Large intestine (tissue), 3 donors: ENCODE data around the gene RAB3B. TPM values are rescaled to one million over a fixed set of nuclear protein-coding genes. Genes with fewer than 3 reads are reported as not detected.
A peak's percentile ranks its signal among the peaks of the same experiment; 100 is the strongest.

Experiments
- DNase-seq, 2 donors: peaks; one replicate each; pipeline versions ENCODE4 v3.0.0 to v3.0.0-alpha.2; 2013
- H3K27ac ChIP-seq: one replicate; pipeline ENCODE4 v1.5.1; 2013; ENCODE audit warnings: low read length
- H3K27me3 ChIP-seq: 2 replicates; pipeline ENCODE4 v1.6.1; 2013; ENCODE audit warnings: low read length; ENCODE audit not compliant: control insufficient read depth, insufficient read depth
- H3K36me3 ChIP-seq: 2 replicates; pipeline ENCODE4 v1.6.1; 2013; ENCODE audit warnings: low read length; ENCODE audit not compliant: control insufficient read depth, insufficient read depth
- H3K4me1 ChIP-seq: one replicate; pipeline ENCODE4 v1.6.1; 2013; ENCODE audit warnings: low read length; ENCODE audit not compliant: control insufficient read depth, insufficient read depth
- H3K4me3 ChIP-seq: one replicate; pipeline ENCODE4 v1.5.1; 2013; ENCODE audit warnings: low read length
- H3K9me3 ChIP-seq: one replicate; pipeline ENCODE4 v1.6.1; 2013; ENCODE audit warnings: mild to moderate bottlenecking, low read depth, low read length, moderate library complexity; ENCODE audit not compliant: control insufficient read depth
- WGBS: methylation state at CpG from one replicate; pipeline ENCODE4 v1.1.5; 2013; ENCODE audit warnings: low lambda C conversion rate; ENCODE audit not compliant: insufficient coverage; 5-methylcytosine and 5-hydroxymethylcytosine counted together
- polyA plus RNA-seq: library from polyadenylated mRNA; unstranded; fragments of 120-200 nt; gene quantifications from one replicate; pipeline ENCODE4 v1.2.1, GENCODE V29; 2013

RAB3B gene
- polyA plus RNA-seq, 1 donor: 4.1 TPM

GRCh38 chr1:51989582-51990477 lies 670 bp downstream of the RAB3B start:
- Histone ChIP-seq H3K4me1 (no peaks in the 10 kb centered on the region), H3K4me3 (no peak overlapping the region), H3K36me3 (no peaks in the 10 kb centered on the region), H3K27ac (no peak overlapping the region), H3K9me3 (no peaks in the 10 kb centered on the region), H3K27me3 (peaks cover 35% of the 10 kb centered on the region)
- DNase-seq: no peak
- 0% methylated on average over 1 of the region's 47 CpGs for WGBS

- Histone ChIP-seq H3K4me3 (no peak overlapping the region), H3K4me1 (no peaks in the 10 kb centered on the region), H3K27me3 (peaks cover 33% of the 10 kb centered on the region), H3K27ac (no peak overlapping the region), H3K36me3 (no peaks in the 10 kb centered on the region), H3K9me3 (no peaks in the 10 kb centered on the region)
- DNase-seq: no peak
Measured at GRCh38 chr1:51988254-51988653, 2.2 kb downstream of the RAB3B start.

- no CpG with 5 or more reads among the region's 4 CpGs for WGBS
- Histone ChIP-seq H3K9me3 (no peaks in the 10 kb centered on the region), H3K4me3 (no peak overlapping the region), H3K36me3 (no peaks in the 10 kb centered on the region), H3K4me1 (no peaks in the 10 kb centered on the region), H3K27ac (no peak overlapping the region), H3K27me3 (peaks cover 21% of the 10 kb centered on the region)
- no peak for DNase-seq
Measured at GRCh38 chr1:51986718-51987117, 3.8 kb downstream of the RAB3B start.

- Histone ChIP-seq H3K9me3 (no peaks in the 10 kb centered on the region), H3K4me3 (no peak overlapping the region), H3K36me3 (no peaks in the 10 kb centered on the region), H3K4me1 (no peaks in the 10 kb centered on the region), H3K27me3 (no peaks in the 10 kb centered on the region), H3K27ac (no peak overlapping the region)
- no CpG with 5 or more reads among the region's 3 CpGs for WGBS
- DNase-seq: no peak
Measured at GRCh38 chr1:51982161-51982560, 8.3 kb downstream of the RAB3B start.

GRCh38 chr1:51981555-51981954 lies 8.9 kb downstream of the RAB3B start:
- Histone ChIP-seq H3K9me3 (no peaks in the 10 kb centered on the region), H3K36me3 (no peaks in the 10 kb centered on the region), H3K27ac (no peak overlapping the region), H3K27me3 (no peaks in the 10 kb centered on the region), H3K4me1 (no peaks in the 10 kb centered on the region), H3K4me3 (no peak overlapping the region)
- no peak for DNase-seq
- WGBS: no CpG with 5 or more reads among the region's 1 CpG

- no peaks in the 10 kb centered on the region for H3K4me1 ChIP-seq
- no peaks in the 10 kb centered on the region for H3K36me3 ChIP-seq
- no peaks in the 10 kb centered on the region for H3K27me3 ChIP-seq
- DNase-seq: no peak
- no peak overlapping the region for H3K27ac ChIP-seq
- no peaks in the 10 kb centered on the region for H3K9me3 ChIP-seq
- H3K4me3 ChIP-seq: no peak overlapping the region
Measured at GRCh38 chr1:51978099-51978498, 12.4 kb downstream of the RAB3B start.

GRCh38 chr1:51976846-51977602 lies 13.5 kb downstream of the RAB3B start:
- no peaks in the 10 kb centered on the region for H3K36me3 ChIP-seq
- no peaks in the 10 kb centered on the region for H3K9me3 ChIP-seq
- no peak overlapping the region for H3K4me3 ChIP-seq
- no peaks in the 10 kb centered on the region for H3K27me3 ChIP-seq
- 79% methylated on average over 3 of the region's 12 CpGs for WGBS
- H3K27ac ChIP-seq: no peak overlapping the region
- no peak for DNase-seq
- H3K4me1 ChIP-seq: no peaks in the 10 kb centered on the region

- H3K27me3 ChIP-seq: no peaks in the 10 kb centered on the region
- no peak overlapping the region for H3K27ac ChIP-seq
- no peaks in the 10 kb centered on the region for H3K9me3 ChIP-seq
- H3K4me1 ChIP-seq: peaks cover 14% of the 10 kb centered on the region
- WGBS: no CpG with 5 or more reads among the region's 1 CpG
- H3K4me3 ChIP-seq: no peak overlapping the region
- DNase-seq: no peak
- H3K36me3 ChIP-seq: no peaks in the 10 kb centered on the region
Measured at GRCh38 chr1:51973587-51974474, 16.7 kb downstream of the RAB3B start.

- no peak overlapping the region for H3K4me3 ChIP-seq
- no peaks in the 10 kb centered on the region for H3K36me3 ChIP-seq
- 40% methylated on average over 1 of the region's 8 CpGs for WGBS
- peaks cover 14% of the 10 kb centered on the region for H3K4me1 ChIP-seq
- H3K9me3 ChIP-seq: no peaks in the 10 kb centered on the region
- no peaks in the 10 kb centered on the region for H3K27me3 ChIP-seq
- peak overlapping the region; percentile 53 for H3K27ac ChIP-seq
- DNase-seq: peak; percentile 76 to 81
Measured at GRCh38 chr1:51969038-51969705, 21.3 kb downstream of the RAB3B start.

- peak in 1 of 2 donors; percentile 22 for DNase-seq
- Histone ChIP-seq H3K4me1 (peaks cover 14% of the 10 kb centered on the region), H3K27ac (peak overlapping the region; percentile 49), H3K27me3 (no peaks in the 10 kb centered on the region), H3K36me3 (no peaks in the 10 kb centered on the region), H3K4me3 (no peak overlapping the region), H3K9me3 (no peaks in the 10 kb centered on the region)
- no CpG with 5 or more reads among the region's 1 CpG for WGBS
Measured at GRCh38 chr1:51968632-51969031, 21.9 kb downstream of the RAB3B start.
